ENCODE results near the gene DFFA.

DFFA gene

GRCh38 chr1:10472220-10473144 is at the start of gene DFFA:
DFFA (minus strand) TSS chr1:10472529; CDS start chr1:10472458, 71 bp downstream.
- Histone ChIP-seq H3K9ac (ENCODE audit: low read depth, low read length) (peak within 1 kb of the TSS; percentile 89), H3K9me3 (ENCODE audit: control insufficient read depth, insufficient read depth, low read length) (no peaks in the 10 kb centered on the region), H3K4me1 (ENCODE audit: control insufficient read depth, insufficient read depth, low read length) (no peaks in the 10 kb centered on the region), H3K36me3 (ENCODE audit: control insufficient read depth, insufficient read depth, low read length) (peaks cover 21% of the 10 kb centered on the region), H3K27me3 (ENCODE audit: control insufficient read depth, insufficient read depth, low read length) (no peaks in the 10 kb centered on the region), H3K4me3 (ENCODE audit: low read depth, low read length) (peak within 1 kb of the TSS; percentile 98)

- H3K36me3 ChIP-seq (ENCODE audit: control insufficient read depth, insufficient read depth, low read length) = no peaks in the 10 kb centered on the region
- H3K27me3 ChIP-seq (ENCODE audit: control insufficient read depth, insufficient read depth, low read length) = no peaks in the 10 kb centered on the region
- H3K9me3 ChIP-seq (ENCODE audit: control insufficient read depth, insufficient read depth, low read length) = no peaks in the 10 kb centered on the region
- H3K4me3 ChIP-seq (ENCODE audit: low read depth, low read length) = no peak overlapping the region
- no peak overlapping the region for H3K9ac ChIP-seq (ENCODE audit: low read depth, low read length)
- H3K4me1 ChIP-seq (ENCODE audit: control insufficient read depth, insufficient read depth, low read length) = peaks cover 22% of the 10 kb centered on the region
These were observed 49.3 kb upstream of the DFFA start for GRCh38 chr1:10521537-10522157.

GRCh38 chr1:10520952-10521351 is 48.6 kb upstream of the DFFA start:
- Histone ChIP-seq H3K4me1 (ENCODE audit: control insufficient read depth, insufficient read depth, low read length) (peaks cover 22% of the 10 kb centered on the region), H3K27me3 (ENCODE audit: control insufficient read depth, insufficient read depth, low read length) (no peaks in the 10 kb centered on the region), H3K36me3 (ENCODE audit: control insufficient read depth, insufficient read depth, low read length) (no peaks in the 10 kb centered on the region), H3K4me3 (ENCODE audit: low read depth, low read length) (no peak overlapping the region), H3K9me3 (ENCODE audit: control insufficient read depth, insufficient read depth, low read length) (no peaks in the 10 kb centered on the region), H3K9ac (ENCODE audit: low read depth, low read length) (no peak overlapping the region)

- H3K4me3 ChIP-seq (ENCODE audit: low read depth, low read length) = no peak overlapping the region
- H3K9ac ChIP-seq (ENCODE audit: low read depth, low read length) = no peak overlapping the region
- H3K4me1 ChIP-seq (ENCODE audit: control insufficient read depth, insufficient read depth, low read length) = peaks cover 22% of the 10 kb centered on the region
- no peaks in the 10 kb centered on the region for H3K9me3 ChIP-seq (ENCODE audit: control insufficient read depth, insufficient read depth, low read length)
- H3K36me3 ChIP-seq (ENCODE audit: control insufficient read depth, insufficient read depth, low read length) = no peaks in the 10 kb centered on the region
- no peaks in the 10 kb centered on the region for H3K27me3 ChIP-seq (ENCODE audit: control insufficient read depth, insufficient read depth, low read length)
These were observed 48.2 kb upstream of the DFFA start for GRCh38 chr1:10520497-10520896.

- Histone ChIP-seq H3K36me3 (ENCODE audit: control insufficient read depth, insufficient read depth, low read length) (no peaks in the 10 kb centered on the region), H3K4me3 (ENCODE audit: low read depth, low read length) (peak overlapping the region; percentile 24), H3K4me1 (ENCODE audit: control insufficient read depth, insufficient read depth, low read length) (peaks cover 22% of the 10 kb centered on the region), H3K9me3 (ENCODE audit: control insufficient read depth, insufficient read depth, low read length) (no peaks in the 10 kb centered on the region), H3K9ac (ENCODE audit: low read depth, low read length) (no peak overlapping the region), H3K27me3 (ENCODE audit: control insufficient read depth, insufficient read depth, low read length) (no peaks in the 10 kb centered on the region)
These were observed 46.7 kb upstream of the DFFA start for GRCh38 chr1:10519016-10519417.

DNA sequence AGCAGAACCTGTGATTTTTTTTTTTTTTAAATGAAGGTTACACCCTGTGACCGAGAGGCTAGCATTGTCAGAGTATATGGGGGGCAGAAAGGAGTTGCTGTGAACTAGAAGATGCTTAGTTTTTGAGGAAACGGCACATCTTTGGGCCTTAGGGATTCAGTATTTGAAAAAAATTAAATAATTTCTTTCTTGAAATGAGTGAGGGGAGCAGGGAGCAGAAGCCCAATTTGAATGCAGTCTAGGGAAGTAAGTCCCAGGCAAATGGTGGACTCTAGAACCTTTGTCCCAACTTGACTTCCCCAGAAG is 45.3 kb upstream of the DFFA start:
- peaks cover 22% of the 10 kb centered on the region for H3K4me1 ChIP-seq (ENCODE audit: control insufficient read depth, insufficient read depth, low read length)
- H3K9ac ChIP-seq (ENCODE audit: low read depth, low read length) = no peak overlapping the region

DNA sequence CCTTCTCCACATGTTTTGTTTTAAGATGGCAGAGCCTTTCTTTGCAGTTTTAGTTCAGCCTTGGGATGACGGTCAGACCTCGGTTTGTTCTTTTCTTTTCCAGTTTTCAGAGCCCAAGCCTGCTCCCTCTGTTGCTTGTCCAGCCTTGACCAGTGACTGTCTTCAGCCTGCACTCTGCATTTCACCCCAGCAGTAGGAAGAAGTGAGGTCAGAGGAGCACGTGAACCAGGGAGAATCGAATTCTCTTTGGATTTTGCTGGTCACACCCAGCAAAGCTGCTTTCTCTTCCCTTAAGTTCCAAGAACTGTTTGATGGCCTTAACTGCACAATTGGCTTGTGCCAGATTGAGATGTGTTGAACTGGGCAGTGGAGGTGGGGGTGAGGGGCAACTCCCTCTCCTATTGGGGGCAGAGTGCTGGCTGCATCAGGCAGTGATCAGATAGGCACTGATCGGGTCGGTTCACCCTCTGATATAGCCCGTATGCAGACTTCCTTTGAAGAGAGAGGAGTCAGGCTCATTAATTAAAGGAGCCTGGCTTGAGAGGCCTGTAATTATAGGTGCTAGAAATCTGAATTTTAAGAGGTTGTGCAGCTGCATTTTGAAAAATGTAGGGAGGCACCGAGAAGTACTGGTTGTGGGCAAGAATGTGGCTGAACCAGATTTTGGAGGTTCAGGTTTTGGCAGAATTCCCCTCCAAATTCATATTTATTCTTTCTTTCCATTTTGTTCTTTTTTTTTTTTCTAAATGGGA is 44.8 kb upstream of the DFFA start:
- H3K4me1 ChIP-seq (ENCODE audit: control insufficient read depth, insufficient read depth, low read length) = peaks cover 22% of the 10 kb centered on the region
- H3K4me3 ChIP-seq (ENCODE audit: low read depth, low read length) = no peak overlapping the region
- H3K9me3 ChIP-seq (ENCODE audit: control insufficient read depth, insufficient read depth, low read length) = no peaks in the 10 kb centered on the region
- no peak overlapping the region for H3K9ac ChIP-seq (ENCODE audit: low read depth, low read length)
- H3K36me3 ChIP-seq (ENCODE audit: control insufficient read depth, insufficient read depth, low read length) = no peaks in the 10 kb centered on the region
- no peaks in the 10 kb centered on the region for H3K27me3 ChIP-seq (ENCODE audit: control insufficient read depth, insufficient read depth, low read length)

More for the DNA sequence above, 45.3 kb upstream of the DFFA start:
- Histone ChIP-seq H3K4me3 (ENCODE audit: low read depth, low read length) (no peak overlapping the region), H3K27me3 (ENCODE audit: control insufficient read depth, insufficient read depth, low read length) (no peaks in the 10 kb centered on the region), H3K36me3 (ENCODE audit: control insufficient read depth, insufficient read depth, low read length) (no peaks in the 10 kb centered on the region), H3K9me3 (ENCODE audit: control insufficient read depth, insufficient read depth, low read length) (no peaks in the 10 kb centered on the region)

DNA sequence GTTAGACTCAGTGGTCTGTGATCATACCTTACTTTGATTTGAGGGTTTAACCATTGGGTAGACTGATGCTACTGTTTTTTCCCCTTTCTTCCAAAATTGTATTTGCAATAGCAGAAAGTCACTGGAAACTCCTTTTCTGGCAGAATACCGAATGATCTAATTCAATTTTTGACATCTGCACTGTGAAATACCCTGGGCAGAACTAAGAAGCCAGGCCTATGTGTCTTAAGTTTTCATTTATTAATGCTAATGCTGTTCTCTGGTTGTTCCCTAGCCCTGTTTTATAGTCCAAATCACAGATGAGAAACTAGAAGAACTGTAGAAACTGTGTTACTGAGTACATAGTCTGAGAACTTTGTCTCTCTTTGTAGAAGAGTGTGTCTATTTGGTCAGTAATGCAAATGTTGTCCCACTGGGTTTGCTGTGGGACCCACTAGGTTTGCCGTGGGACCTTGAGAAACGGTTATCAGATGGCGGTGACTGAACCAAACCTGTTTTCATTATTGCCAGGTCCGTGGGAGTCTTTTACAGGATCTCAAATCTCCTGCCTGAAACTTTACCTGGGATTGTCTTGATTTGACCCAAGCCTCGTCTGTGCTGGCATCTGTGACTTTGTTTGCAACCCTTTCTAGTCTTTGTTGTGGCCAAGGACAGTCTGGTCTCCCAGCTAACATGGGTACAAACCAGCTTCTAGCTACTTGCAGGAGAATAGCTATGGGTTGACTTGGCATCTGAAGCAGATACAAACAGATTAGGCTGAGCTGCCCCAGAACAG is 43.8 kb upstream of the DFFA start:
- Histone ChIP-seq H3K36me3 (ENCODE audit: control insufficient read depth, insufficient read depth, low read length) (no peaks in the 10 kb centered on the region), H3K27me3 (ENCODE audit: control insufficient read depth, insufficient read depth, low read length) (no peaks in the 10 kb centered on the region), H3K4me3 (ENCODE audit: low read depth, low read length) (no peak overlapping the region), H3K4me1 (ENCODE audit: control insufficient read depth, insufficient read depth, low read length) (peaks cover 22% of the 10 kb centered on the region), H3K9me3 (ENCODE audit: control insufficient read depth, insufficient read depth, low read length) (no peaks in the 10 kb centered on the region), H3K9ac (ENCODE audit: low read depth, low read length) (no peak overlapping the region)

GRCh38 chr1:10515301-10515975 is 43.1 kb upstream of the DFFA start:
- Histone ChIP-seq H3K4me1 (ENCODE audit: control insufficient read depth, insufficient read depth, low read length) (peaks cover 22% of the 10 kb centered on the region), H3K9ac (ENCODE audit: low read depth, low read length) (no peak overlapping the region), H3K27me3 (ENCODE audit: control insufficient read depth, insufficient read depth, low read length) (no peaks in the 10 kb centered on the region), H3K9me3 (ENCODE audit: control insufficient read depth, insufficient read depth, low read length) (no peaks in the 10 kb centered on the region), H3K36me3 (ENCODE audit: control insufficient read depth, insufficient read depth, low read length) (no peaks in the 10 kb centered on the region), H3K4me3 (ENCODE audit: low read depth, low read length) (no peak overlapping the region)

GRCh38 chr1:10514490-10515235 is 42.3 kb upstream of the DFFA start:
- Histone ChIP-seq H3K27me3 (ENCODE audit: control insufficient read depth, insufficient read depth, low read length) (no peaks in the 10 kb centered on the region), H3K4me3 (ENCODE audit: low read depth, low read length) (no peak overlapping the region), H3K9ac (ENCODE audit: low read depth, low read length) (no peak overlapping the region), H3K4me1 (ENCODE audit: control insufficient read depth, insufficient read depth, low read length) (peaks cover 22% of the 10 kb centered on the region), H3K9me3 (ENCODE audit: control insufficient read depth, insufficient read depth, low read length) (no peaks in the 10 kb centered on the region), H3K36me3 (ENCODE audit: control insufficient read depth, insufficient read depth, low read length) (no peaks in the 10 kb centered on the region)

All from iPS-15b (cell line).